GM12874 (cell line): Measurements from ENCODE around the gene MYH7B.

Source experiments
- CTCF ChIP-seq: IDR thresholded peaks from 2 replicates; pipeline ENCODE4 v1.5.1; 2011; ENCODE audit warnings: low read depth, mild to moderate bottlenecking, control low read depth, low read length, moderate library complexity; ENCODE audit not compliant: insufficient read depth

MYH7B gene

GRCh38 chr20:34983995-34984735, 28.5 kb downstream of the MYH7B start:
- TF ChIP-seq CTCF = no peak

DNA sequence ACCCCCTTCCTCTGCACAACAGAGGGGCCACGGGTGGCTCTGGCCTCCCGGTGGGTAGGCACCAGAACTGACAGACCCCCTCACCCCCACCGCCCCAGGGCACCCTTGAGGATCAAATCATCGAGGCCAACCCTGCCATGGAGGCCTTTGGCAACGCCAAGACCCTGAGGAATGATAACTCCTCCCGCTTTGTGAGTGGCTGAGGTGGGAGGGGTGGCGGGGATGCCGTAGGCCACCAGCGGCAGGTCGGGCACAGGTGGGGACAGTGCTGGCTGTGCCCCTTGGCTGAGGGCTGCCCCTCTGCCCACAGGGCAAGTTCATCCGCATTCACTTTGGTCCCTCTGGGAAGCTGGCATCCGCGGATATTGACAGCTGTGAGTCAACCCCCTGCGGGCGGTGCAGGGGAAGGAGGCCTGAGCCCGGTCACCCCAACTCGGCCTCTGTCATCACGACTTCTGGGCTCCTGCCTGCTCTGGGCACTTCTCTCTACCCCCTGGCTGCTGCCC, 29.1 kb downstream of the MYH7B start:
- TF ChIP-seq CTCF = no peak

GRCh38 chr20:34985461-34986310, 30.0 kb downstream of the MYH7B start:
- no peak for TF ChIP-seq CTCF

GRCh38 chr20:34986311-34987287, 30.9 kb downstream of the MYH7B start:
- TF ChIP-seq CTCF = no peak

DNA sequence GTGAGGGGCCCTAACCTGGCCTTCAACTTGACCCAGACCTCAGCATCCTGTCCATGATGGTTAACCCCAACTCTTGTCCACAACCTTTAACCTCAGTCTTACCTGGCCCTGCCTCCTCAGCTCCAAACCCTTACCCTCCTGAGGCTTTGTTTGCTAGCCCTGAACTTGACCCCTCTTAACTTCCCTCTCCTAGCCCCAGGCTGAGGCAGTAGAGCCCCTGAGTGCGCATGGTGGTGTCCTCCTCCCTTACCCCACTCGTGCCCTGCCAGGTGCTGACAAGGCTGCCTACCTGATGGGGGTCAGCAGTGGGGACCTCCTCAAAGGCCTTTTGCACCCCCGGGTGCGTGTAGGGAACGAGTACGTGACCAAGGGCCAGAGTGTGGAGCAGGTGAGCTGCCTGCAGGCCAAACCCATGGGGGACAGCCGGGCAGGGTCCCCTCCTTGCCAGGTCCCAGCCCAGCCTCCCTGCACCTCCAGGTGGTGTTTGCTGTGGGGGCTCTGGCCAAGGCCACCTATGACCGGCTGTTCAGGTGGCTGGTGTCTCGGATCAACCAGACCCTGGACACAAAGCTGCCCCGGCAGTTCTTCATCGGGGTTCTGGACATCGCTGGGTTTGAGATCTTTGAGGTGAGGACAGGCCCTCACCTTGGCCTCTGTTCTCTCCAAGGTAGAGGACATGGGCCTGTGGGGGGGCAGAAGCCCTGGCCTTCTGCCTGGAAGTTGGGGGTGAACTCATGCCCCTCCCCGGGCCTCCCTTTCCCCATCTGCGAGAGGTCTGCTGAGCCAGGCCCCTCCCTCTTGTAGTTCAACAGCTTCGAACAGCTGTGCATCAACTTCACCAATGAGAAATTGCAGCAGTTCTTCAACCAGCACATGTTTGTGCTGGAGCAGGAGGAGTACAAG, 31.9 kb downstream of the MYH7B start:
- TF ChIP-seq CTCF = no peak

DNA sequence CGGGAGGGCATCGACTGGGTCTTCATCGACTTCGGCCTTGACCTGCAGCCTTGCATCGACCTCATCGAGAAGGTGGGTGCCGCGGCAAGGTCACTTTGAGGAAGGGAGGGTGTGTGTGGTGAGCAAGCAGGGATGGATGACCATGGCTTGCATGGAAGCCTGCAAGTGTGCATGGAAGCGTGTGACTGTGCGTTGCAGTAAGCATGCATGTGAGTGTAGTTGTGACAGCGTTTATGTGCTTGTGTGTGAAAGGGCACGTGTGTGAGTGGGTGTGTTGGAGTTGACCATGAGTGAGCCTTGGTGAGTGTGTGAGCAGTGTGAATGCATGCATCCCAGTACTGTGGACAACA, 32.5 kb downstream of the MYH7B start:
- no peak for TF ChIP-seq CTCF
